ENCODE data around the gene NGF. TPM values are rescaled to one million over a fixed set of nuclear protein-coding genes. Genes with fewer than 3 reads are reported as not detected.

The NGF gene
- total RNA-seq, 2 experiments from 2014 or later = not detected

DNA sequence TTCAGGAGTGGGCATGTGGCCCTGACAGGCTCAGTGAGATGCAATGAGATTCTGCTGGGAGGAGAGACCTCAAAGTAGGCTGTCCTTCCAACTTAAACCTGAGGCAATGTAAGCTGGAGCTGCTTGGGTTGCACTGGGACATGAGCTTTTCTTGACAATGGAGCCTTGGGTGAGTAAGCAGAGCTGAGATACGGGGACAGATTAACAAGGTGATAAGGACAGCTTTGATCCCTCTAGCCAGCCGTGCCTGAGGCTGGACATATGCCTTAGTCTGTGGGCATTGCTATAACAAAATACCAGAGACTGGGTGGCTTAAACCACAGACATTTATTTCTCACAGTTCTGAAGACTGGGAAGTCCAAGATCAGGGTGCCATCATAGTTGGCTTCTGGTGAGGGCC lies 18.3 kb upstream of the NGF start:
- Mint-ChIP-seq H3K9me3 (peaks cover 2% of the 10 kb centered on the region), H3K27ac (no peak overlapping the region), H3K27me3 (peaks cover 13% of the 10 kb centered on the region), H3K4me1 (ENCODE audit: low read depth) (no peaks in the 10 kb centered on the region), H3K36me3 (ENCODE audit: low read depth) (no peaks in the 10 kb centered on the region), H3K4me3 (no peak overlapping the region)
- DNase-seq = no peak
- ChIA-PET POLR2A (no interaction called here), CTCF (no interaction called here)
- no peak for ATAC-seq
- TF ChIP-seq, protein P1, sequence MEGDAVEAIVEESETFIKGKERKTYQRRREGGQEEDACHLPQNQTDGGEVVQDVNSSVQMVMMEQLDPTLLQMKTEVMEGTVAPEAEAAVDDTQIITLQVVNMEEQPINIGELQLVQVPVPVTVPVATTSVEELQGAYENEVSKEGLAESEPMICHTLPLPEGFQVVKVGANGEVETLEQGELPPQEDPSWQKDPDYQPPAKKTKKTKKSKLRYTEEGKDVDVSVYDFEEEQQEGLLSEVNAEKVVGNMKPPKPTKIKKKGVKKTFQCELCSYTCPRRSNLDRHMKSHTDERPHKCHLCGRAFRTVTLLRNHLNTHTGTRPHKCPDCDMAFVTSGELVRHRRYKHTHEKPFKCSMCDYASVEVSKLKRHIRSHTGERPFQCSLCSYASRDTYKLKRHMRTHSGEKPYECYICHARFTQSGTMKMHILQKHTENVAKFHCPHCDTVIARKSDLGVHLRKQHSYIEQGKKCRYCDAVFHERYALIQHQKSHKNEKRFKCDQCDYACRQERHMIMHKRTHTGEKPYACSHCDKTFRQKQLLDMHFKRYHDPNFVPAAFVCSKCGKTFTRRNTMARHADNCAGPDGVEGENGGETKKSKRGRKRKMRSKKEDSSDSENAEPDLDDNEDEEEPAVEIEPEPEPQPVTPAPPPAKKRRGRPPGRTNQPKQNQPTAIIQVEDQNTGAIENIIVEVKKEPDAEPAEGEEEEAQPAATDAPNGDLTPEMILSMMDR (IDR thresholded peaks at IDR 0.05) = no peak
- intact Hi-C loops (cut with micrococcal nuclease) = no loop called here

DNA sequence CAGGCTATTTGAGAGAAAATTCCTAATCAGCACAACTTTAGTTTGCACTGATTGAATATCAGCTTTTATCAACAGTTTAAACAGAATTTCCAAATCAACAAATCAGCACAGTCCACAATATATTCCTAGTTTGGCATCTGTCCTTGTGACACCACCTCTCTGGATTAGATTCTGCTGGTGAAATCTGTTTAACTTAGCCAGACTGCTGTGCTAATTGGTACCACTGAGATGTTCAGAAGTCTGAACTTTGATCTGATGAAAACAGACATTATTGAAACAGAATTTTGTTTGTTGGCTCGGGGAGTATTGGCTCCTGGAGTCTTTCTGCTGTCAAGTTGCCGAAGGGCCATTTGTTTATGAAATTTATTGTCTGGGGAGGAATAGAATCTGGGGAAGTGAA lies 17.0 kb upstream of the NGF start:
- ATAC-seq = no peak
- peaks cover 2% of the 10 kb centered on the region for H3K9me3 Mint-ChIP-seq

DNA sequence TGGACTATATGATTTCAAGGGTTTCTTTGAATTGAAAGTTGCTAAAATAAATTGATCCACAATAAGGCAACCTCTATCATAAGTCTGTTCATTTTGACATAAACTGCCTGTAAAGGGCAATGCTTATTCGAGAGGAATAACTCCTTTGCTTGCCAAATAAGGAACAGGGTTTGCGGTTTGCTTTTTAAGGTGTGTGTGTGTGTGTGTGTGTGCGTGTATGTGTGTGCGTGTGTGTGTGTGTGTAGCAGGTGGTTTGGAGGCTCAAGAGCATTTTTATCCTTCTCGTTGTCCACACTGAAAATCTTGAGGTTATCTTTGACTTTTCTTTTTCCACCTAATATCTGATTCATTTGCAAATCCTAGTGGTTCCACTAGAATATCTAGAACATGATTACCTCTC lies 13.1 kb upstream of the NGF start:
- peaks cover 13% of the 10 kb centered on the region for H3K27me3 Mint-ChIP-seq
- TF ChIP-seq, protein P1 (IDR thresholded peaks at IDR 0.05) = no peak
- no peak for DNase-seq
- ATAC-seq = no peak
- no peaks in the 10 kb centered on the region for H3K9me3 Mint-ChIP-seq
- intact Hi-C loops (cut with micrococcal nuclease) = no loop called here
- no peaks in the 10 kb centered on the region for H3K36me3 Mint-ChIP-seq (ENCODE audit: low read depth)
- no peak overlapping the region for H3K4me3 Mint-ChIP-seq
- CTCF ChIA-PET = no interaction called here
- H3K4me1 Mint-ChIP-seq (ENCODE audit: low read depth) = no peaks in the 10 kb centered on the region
- POLR2A ChIA-PET = no interaction called here
- no peak overlapping the region for H3K27ac Mint-ChIP-seq

More for the DNA sequence above, 17.0 kb upstream of the NGF start:
- CTCF ChIA-PET = interaction anchor here (0.6 kb wide), 1 partner anchor 459 kb away, joined by 3 read pairs; no protein-coding TSS in a partner anchor
- POLR2A ChIA-PET = no interaction called here
- H3K4me1 Mint-ChIP-seq (ENCODE audit: low read depth) = no peaks in the 10 kb centered on the region
- intact Hi-C loops (cut with micrococcal nuclease) = no loop called here
- no peak for DNase-seq
- no peak overlapping the region for H3K27ac Mint-ChIP-seq
- TF ChIP-seq, protein P1 (IDR thresholded peaks at IDR 0.05) = no peak
- peaks cover 13% of the 10 kb centered on the region for H3K27me3 Mint-ChIP-seq
- no peak overlapping the region for H3K4me3 Mint-ChIP-seq
- no peaks in the 10 kb centered on the region for H3K36me3 Mint-ChIP-seq (ENCODE audit: low read depth)

DNA sequence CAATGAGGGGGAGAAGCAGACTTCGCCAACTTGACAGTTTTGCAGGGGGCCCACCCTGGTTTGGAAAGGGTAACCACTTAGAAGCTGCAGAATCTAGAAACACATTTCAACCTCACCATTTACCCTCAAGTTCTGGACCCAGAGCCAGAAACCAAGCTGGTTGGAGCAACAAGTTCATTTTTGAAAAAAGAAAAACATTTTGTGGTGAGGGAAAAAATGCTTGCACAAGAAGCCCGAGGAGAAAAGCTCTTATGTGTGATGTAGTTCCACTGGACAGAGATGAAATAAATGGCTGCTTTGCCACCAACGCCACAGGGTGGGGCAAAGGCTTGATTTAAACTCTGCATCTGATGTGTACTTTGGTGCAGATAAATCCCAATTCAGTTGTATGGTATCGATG lies 10.6 kb upstream of the NGF start:
- no peak overlapping the region for H3K4me3 Mint-ChIP-seq
- ChIA-PET POLR2A (no interaction called here), CTCF (interaction anchor here (1.3 kb wide), 1 partner anchor 74 kb away, joined by 4 read pairs; no protein-coding TSS in a partner anchor)
- peaks cover 15% of the 10 kb centered on the region for H3K27me3 Mint-ChIP-seq
- H3K4me1 Mint-ChIP-seq (ENCODE audit: low read depth) = no peaks in the 10 kb centered on the region
- no peak for DNase-seq
- no peaks in the 10 kb centered on the region for H3K9me3 Mint-ChIP-seq
- H3K27ac Mint-ChIP-seq = no peak overlapping the region
- intact Hi-C loops (cut with micrococcal nuclease) = no loop called here
- no peaks in the 10 kb centered on the region for H3K36me3 Mint-ChIP-seq (ENCODE audit: low read depth)
- ATAC-seq = no peak
- TF ChIP-seq, protein P1 (IDR thresholded peaks at IDR 0.05) = no peak

DNA sequence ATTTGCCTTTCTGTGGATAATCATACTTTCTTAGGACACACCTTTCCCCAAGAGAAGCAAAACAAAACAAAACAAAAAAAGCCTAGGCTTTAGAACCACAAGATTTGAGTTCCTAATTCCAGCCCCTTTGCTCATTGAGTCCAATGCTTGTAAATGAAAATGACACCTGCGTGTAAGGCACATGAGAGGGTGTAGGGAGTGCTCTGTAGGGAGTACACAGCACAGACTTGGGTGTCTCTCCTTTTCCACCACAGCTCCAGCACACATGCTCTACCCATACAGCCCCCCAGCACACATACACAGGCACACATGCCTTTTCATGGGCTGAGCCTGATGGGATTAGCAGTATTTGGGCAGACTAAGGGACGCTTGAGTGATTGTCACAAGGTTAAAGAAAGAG lies 9.2 kb upstream of the NGF start:
- no peak overlapping the region for H3K27ac Mint-ChIP-seq
- intact Hi-C loops (cut with micrococcal nuclease) = no loop called here
- no peaks in the 10 kb centered on the region for H3K4me1 Mint-ChIP-seq (ENCODE audit: low read depth)
- TF ChIP-seq, protein P1 (IDR thresholded peaks at IDR 0.05) = no peak
- no peak for ATAC-seq
- no peak for DNase-seq
- H3K9me3 Mint-ChIP-seq = no peaks in the 10 kb centered on the region
- H3K36me3 Mint-ChIP-seq (ENCODE audit: low read depth) = no peaks in the 10 kb centered on the region
- no peak overlapping the region for H3K4me3 Mint-ChIP-seq
- H3K27me3 Mint-ChIP-seq = peaks cover 7% of the 10 kb centered on the region
- CTCF ChIA-PET = interaction anchor here (1.3 kb wide), 1 partner anchor 72 kb away, joined by 4 read pairs; no protein-coding TSS in a partner anchor
- POLR2A ChIA-PET = no interaction called here
